Measurements from ENCODE around the gene ZNF121. TPM values are rescaled to one million over a fixed set of nuclear protein-coding genes. Genes with fewer than 3 reads are reported as not detected.

Gene ZNF121
- total RNA-seq, 2 donors from 2014 or later = 11.2 to 44.5 TPM

DNA sequence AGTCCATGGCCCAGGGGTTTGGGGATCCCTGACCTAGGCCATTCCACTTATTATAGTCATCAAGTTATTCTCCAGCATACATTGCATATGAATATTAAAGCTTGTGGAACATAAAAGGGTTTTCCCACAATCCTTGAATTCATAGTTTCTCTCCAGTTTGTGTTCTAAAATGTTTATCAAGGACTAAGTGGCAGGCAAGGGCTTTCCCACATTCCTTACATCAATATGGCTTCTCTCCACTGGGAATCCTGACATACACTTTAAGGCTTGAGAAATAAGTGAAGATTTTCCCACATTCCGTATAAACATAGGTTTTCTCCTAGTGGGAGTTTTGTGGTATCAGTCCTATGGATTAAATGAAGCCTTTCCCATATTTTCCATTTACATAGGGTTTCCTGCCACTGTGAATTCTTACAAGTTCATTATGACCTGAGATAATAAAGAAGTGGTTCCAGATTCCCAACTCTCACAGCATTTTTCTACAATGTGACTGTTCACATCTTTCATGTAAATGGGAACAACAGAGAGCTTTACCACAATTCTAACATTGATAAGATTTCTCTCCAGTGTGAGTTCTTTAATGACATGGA is 60.3 kb downstream of the ZNF121 start:
- Histone ChIP-seq H3K9me3 (peaks cover 0 to 77% (median 7%) of the 10 kb centered on the region in 3 donors), H3K4me3 (no peak overlapping the region), H3K4me1 (no peaks in the 10 kb centered on the region), H3K27ac (no peak overlapping the region), H3K36me3 (replicated peaks in 1 of 2; ENCODE audit: insufficient read depth in 1 of 2, low read depth in 2 of 2) (peaks cover 10 to 16% of the 10 kb centered on the region in 2 donors), H3K27me3 (no peaks in the 10 kb centered on the region)
- TF ChIP-seq, protein P1, sequence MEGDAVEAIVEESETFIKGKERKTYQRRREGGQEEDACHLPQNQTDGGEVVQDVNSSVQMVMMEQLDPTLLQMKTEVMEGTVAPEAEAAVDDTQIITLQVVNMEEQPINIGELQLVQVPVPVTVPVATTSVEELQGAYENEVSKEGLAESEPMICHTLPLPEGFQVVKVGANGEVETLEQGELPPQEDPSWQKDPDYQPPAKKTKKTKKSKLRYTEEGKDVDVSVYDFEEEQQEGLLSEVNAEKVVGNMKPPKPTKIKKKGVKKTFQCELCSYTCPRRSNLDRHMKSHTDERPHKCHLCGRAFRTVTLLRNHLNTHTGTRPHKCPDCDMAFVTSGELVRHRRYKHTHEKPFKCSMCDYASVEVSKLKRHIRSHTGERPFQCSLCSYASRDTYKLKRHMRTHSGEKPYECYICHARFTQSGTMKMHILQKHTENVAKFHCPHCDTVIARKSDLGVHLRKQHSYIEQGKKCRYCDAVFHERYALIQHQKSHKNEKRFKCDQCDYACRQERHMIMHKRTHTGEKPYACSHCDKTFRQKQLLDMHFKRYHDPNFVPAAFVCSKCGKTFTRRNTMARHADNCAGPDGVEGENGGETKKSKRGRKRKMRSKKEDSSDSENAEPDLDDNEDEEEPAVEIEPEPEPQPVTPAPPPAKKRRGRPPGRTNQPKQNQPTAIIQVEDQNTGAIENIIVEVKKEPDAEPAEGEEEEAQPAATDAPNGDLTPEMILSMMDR (IDR thresholded peaks at IDR 0.05) = no peak
- TF ChIP-seq POLR2A (IDR thresholded peaks at IDR 0.05) = no peak
- WGBS, 2 donors = 95 to 100% methylated on average over 1 of the region's 1 CpG
- DNase-seq (no peak), ATAC-seq (no peak)
- intact Hi-C loops (cut with DNase I) = no loop called here

Other genes starting within 250 kb of the ZNF121 start
- under 1 TPM; 0.66 to 0.78 TPM for gene ZNF177, start 221.5 kb downstream of the ZNF121 start, total RNA-seq
- 10 to 100 TPM; 12.2 to 13.7 TPM for gene ZNF266, start 148.9 kb downstream of the ZNF121 start, total RNA-seq
- not detected for gene ZNF560, start 85.9 kb downstream of the ZNF121 start, total RNA-seq
- gene ZNF426, start 45.9 kb downstream of the ZNF121 start, total RNA-seq = 1 to 10 TPM; 3.6 to 4.2 TPM
- gene ZNF561, start 36.7 kb upstream of the ZNF121 start, total RNA-seq = 10 to 100 TPM; 12.5 to 17.4 TPM
- 10 to 100 TPM in 1 of 2 donors, 1 to 10 TPM in 1; 9.1 to 18.1 TPM for gene ZNF562, start 90.6 kb upstream of the ZNF121 start, total RNA-seq
- gene ZNF846, start 184.2 kb upstream of the ZNF121 start, total RNA-seq = 1 to 10 TPM; 4.0 to 4.7 TPM
- 10 to 100 TPM; 16.1 to 25.4 TPM for gene FBXL12, start 234.6 kb upstream of the ZNF121 start, total RNA-seq
- 100 to 1,000 TPM; 113 to 120 TPM for gene UBL5, start 243.4 kb upstream of the ZNF121 start, total RNA-seq